NT2/D1 (cell line): Measurements from ENCODE around the gene IL17REL.
"Not testable (repeated sequence)": the region's sequence is repeated elsewhere in the genome, so short reads cannot be mapped to it uniquely, and the experiment has no call there.

Source experiments
- YY1 ChIP-seq: IDR thresholded peaks from 2 replicates; pipeline ENCODE4 v1.6.1; 2011; ENCODE audit not compliant: insufficient read length, insufficient read depth
- ZNF274 ChIP-seq: IDR thresholded peaks from 2 replicates; pipeline ENCODE4 v1.6.1; 2011; ENCODE audit warnings: mild to moderate bottlenecking, low read depth, low read length

GRCh38 chr22:49945042-49945794 is 67.3 kb downstream of the IL17REL start:
- not testable (repeated sequence) for TF ChIP-seq ZNF274, YY1
